ENCODE results near the gene DSE.
"Not testable (repeated sequence)": the region's sequence is repeated elsewhere in the genome, so short reads cannot be mapped to it uniquely, and the experiment has no call there.

Gene DSE

DNA sequence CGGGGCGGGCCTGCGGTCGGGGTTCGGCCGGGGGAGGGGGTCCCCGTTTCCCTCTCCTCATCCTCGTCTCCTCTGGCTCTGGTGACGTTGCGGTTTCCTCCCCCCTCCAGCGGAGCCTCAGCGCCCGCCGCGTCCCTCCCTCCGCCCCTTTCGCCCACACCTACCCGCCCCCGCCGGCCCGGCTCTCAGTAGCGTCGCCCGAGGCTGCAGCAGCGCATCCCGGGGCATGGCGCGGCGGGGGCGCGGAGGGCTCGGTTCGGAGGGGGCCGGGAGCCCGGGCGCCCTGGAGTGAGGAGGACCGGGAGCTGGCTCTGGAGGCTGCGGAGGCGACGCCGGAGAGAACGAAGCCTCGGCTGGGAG, at the start of gene DSE:
Gene DSE, plus strand, starts transcription at position 188 of the 360 bp plus-strand sequence. CDS start 28,304 bp downstream, outside the sequence.
- peak in 1 of 2 donors; percentile 50 for DNase-seq (ENCODE audit: extremely low read depth in 1 of 2, low read depth in 1 of 2)

DNA sequence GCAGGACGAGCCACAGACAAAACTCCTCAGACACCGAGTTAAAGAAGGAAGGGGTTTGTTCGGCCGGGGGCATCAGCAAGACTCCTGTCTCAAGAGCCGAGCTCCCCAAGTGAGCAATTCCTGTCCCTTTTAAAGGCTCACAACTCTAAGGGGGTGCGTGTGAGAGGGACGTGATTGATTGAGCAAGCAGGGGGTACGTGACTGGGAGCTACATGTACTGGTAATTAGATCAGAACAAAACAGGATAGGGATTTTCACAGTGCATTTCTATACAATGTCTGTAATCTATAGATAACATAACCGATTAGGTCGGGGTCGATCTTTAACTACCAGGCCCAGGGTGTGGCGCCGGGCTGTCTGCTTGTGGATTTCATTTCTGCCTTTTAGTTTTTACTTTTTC, 48.8 kb upstream of the DSE start:
- not testable (repeated sequence) for DNase-seq (ENCODE audit: extremely low read depth in 1 of 2, low read depth in 1 of 2)

DNA sequence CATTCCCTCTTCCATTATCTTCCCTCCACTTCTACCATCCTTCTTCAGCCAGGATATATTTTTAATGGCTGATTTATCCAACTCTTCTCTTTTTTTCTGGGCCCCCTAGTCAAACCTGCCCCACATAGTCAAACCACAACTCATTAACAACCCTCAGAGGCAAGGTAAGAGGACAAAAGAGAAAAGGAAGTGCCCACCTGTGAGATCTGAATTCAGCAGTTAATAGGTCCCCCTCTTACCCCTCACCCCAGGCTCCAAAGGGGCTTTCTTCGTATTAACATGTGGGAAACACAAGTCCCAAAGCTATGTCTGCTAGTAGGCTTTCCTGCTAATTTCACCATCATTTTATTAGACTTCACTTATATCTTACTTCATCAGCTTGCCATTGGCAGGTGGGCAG, 46.9 kb upstream of the DSE start:
- no peak for DNase-seq (ENCODE audit: extremely low read depth in 1 of 2, low read depth in 1 of 2)

DNA sequence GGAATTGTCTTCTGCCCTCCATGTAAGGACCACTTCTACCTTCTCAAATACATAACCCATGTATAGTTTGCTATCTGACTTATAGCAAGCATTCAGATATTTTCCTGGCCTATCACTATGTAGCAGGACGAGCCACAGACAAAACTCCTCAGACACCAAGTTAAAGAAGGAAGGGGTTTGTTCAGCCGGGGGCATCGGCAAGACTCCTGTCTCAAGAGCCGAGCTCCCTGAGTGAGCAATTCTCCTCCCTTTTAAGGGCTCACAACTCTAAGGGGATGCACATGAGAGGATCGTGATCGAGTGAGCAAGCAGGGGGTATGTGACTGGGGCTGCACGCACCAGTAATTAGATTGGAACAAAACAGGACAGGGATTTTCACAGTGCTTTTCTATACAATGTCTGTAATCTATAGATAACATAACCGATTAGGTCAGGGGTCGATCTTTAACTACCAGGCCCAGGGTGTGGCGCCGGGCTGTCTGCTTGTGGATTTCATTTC, 45.1 kb upstream of the DSE start:
- DNase-seq (ENCODE audit: extremely low read depth in 1 of 2, low read depth in 1 of 2) = not testable (repeated sequence)

DNA sequence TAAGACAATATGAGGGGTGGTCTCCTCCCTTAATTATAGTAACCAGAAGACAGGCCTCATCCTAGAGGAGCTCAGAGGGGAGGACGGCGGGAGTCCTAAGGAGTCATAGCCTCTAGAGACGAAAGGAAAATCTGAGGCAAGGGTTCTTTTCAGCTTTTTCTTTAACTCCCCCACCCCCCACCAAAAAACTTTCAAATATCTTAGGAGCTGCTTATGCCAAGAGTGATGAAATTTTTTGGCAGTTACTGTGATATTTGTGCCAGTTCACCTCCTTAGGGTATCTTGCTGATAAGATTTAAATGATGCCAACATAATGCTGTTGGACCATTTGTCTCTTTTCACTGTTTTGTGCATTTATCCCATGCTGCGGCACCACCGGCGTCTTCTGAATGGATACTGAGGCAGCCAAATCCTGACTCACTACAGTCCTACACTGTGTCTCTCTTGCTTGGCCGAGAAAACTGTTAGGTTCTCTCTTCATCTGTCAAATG, 44.5 kb upstream of the DSE start:
- DNase-seq (ENCODE audit: extremely low read depth in 1 of 2, low read depth in 1 of 2) = no peak

DNA sequence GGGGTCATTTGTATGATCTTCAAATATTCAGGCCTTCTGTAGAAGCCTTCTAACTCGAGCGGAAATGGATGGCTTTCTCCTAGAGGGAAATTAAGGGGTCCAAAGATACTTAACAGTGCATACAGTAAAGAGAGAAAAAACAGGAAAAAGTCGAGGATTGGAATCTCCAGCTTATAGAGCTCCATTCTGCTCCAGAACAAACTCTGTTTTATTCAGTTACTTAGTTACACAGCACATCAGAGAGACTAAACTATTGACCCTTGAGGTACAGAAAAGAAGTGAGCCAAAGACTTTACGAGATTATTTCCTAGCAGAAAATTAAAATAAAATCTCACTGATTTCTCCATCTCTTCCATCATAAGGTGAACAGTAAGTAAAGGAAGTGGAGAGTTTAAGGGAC, 43.8 kb upstream of the DSE start:
- DNase-seq (ENCODE audit: extremely low read depth in 1 of 2, low read depth in 1 of 2) = no peak

DNA sequence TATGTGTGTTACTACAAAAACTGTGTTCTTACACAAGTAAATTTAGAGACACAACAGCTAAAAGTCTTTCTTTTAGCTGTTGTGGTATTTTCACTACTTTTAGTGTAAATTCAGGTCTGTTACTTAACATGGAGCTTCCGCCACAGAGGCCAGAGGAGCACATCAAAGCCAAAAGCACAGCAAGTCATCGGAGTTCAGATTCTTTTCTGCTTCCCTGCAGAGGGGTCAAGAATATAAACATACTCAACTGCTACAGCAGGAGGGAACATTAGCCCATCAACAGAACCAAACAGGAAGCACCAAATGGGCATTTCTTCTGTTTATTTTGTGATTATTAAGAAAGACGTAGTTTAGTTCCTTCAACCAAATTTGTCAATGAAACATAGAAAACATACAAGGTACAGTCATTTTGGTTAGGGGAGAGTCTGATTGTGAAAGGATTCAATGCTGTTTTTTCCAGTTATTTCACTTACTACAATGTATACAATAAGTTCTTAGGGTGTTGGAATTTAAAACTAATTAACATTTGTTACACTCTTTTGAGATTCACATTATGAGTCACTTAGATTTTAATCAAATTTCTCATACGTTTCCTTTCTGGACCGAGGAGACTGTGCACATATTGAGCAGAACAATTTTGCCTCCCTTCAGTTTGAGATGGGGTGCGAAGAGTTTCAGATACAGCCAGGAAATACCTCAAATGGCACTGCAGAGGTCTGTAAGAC, 42.8 kb upstream of the DSE start:
- DNase-seq (ENCODE audit: extremely low read depth in 1 of 2, low read depth in 1 of 2) = no peak

DNA sequence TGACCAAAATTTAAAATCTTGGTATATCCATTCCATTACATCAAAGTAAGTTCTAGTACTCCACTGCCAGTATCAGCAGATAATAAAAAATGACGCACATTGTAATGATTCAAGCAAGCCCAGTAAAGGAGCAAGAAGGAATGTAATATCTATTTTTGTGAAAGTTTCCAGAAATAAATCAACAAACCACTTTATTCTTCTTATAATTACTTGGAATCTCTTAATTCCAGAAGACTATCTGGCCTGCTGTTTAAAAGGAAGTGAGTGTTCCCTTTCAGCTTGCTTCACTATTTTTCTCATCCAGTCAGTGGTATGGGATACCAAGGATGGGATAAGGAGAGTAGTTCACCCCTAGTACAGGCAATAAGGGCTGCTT, 42.2 kb upstream of the DSE start:
- no peak for DNase-seq (ENCODE audit: extremely low read depth in 1 of 2, low read depth in 1 of 2)

DNA sequence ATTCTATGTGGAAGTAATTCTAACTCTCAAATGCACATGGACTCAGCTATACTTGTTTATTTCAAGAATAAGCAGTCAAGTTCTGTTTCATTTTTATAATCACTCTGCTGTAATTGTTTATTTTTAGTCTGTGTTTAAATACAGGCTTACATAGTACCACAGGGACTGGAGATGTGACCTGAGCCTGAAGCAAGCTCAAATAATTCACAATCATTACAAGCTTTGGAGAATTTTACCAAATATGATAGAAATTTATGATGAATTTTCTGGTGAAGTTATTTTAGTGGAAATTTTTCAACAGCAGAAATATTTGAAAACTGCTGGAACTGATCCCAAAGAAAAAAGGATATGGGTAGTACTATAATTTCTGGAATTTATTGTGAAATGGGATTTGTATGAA, 41.6 kb upstream of the DSE start:
- no peak for DNase-seq (ENCODE audit: extremely low read depth in 1 of 2, low read depth in 1 of 2)

DNA sequence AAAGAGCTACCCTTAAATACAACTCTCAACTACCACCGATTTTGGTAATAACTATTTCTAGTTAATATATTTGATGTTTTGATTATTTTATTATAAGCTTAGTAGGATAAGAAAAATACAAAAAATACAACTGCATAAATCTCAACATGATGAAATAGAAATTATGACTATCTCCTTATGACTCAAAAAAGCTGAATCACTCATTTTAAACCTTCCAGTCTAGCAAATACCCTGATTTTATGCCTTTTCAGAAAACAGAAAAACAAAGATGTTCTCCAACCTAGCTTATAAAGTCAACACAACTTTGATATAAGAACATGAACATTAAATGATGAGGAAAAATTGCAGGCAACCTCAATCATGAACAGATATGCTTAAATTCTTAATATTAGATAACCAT, 40.2 kb upstream of the DSE start:
- no peak for DNase-seq (ENCODE audit: extremely low read depth in 1 of 2, low read depth in 1 of 2)

DNA sequence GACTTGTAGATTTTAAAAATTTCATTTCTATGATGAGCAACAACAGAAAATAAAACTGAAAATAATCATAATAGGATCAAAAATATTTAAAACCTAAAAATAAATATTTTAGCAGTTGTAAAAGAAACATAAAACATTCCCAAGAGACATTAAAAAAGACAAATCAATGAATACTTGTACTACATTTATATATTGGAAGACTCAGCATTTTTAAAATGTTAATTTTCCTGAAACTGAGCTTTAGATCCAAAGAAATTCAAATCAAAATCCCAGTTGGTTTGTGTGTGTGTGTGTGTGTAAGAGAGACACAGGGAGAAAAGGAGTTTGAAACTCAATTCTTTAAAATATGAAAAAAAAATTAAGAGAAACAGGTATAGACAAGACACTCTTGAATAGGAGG, 38.7 kb upstream of the DSE start:
- DNase-seq (ENCODE audit: extremely low read depth in 1 of 2, low read depth in 1 of 2) = no peak

DNA sequence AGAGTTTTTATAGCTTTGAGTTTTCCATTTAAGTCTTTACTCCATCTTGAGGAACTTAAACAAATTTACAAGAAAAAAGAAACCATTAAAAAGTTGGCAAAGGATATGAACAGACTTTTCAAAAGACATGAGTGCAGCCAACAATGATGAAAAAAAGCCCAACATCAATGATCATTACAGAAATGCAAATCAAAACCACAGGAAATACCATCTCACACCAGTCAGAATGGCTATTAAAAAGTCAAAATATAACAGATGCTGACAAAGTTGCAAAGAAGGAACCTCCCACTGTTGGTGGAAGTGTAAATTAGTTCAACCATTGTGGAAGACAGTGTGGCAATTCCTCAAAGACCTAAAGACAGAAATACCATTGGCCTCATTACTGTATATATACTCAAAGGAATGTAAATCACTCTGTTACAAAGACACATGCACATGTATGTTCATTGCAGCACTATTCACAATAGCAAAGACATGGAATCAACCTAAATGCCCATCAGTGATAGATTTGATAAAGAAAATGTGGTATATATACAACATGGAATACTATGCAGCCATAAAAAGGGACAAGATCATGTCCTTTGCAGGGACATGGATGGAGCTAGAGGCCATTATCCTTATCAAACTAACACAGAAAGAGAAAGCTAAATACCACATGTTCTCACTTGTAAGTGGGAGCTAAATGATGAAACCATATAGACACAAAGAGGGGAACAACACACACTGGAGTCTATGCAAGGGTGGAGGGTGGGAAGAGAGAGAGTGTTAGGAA, 35.9 kb upstream of the DSE start:
- DNase-seq (ENCODE audit: extremely low read depth in 1 of 2, low read depth in 1 of 2) = not testable (repeated sequence)

DNA sequence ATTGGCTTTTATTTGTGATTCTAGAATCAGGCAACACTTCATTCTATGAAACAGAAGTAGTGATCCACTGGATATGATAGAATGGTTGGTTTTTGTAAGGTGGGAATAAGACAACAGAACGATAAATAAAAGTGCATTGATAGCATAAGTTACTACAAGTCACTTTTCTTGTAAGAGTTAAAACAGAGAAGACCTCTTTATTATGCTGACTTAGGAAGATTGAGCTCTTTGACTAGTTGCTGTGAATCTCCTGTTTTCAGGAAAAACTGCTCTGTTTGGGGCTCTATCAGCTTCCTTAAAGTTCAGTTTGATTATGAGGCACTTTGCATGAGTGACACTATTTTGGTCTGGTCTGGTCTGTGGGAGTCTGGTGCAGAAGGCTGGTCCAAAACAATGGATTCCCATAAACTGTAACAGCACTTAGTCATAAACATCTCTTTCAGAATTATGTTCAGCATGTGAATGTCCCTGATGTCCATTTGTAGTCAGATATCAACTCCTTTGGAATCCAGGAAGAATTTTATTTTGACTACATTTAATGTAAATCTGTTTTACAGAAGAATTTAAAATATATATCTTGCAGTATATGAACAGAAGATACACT, 35.0 kb upstream of the DSE start:
- no peak for DNase-seq (ENCODE audit: extremely low read depth in 1 of 2, low read depth in 1 of 2)

DNA sequence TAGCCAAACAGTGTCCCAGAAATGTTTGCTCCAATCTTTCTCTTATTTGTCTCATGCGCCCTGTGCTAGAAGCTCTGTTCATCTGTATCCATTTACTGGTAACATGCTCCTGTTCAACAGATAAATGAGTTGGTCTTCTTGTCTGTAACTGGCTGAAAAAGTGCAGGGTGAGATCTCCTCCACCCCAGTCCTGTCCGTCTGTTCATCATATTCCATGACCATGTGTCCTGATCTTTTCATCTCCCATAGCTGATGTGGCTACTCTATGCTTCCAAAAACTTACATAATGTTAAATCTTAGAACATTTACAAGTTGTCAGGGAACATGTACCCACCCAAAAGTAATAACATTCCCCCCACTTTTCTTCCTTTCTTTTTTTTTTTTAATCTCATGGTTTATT, 31.8 kb upstream of the DSE start:
- no peak for DNase-seq (ENCODE audit: extremely low read depth in 1 of 2, low read depth in 1 of 2)

DNA sequence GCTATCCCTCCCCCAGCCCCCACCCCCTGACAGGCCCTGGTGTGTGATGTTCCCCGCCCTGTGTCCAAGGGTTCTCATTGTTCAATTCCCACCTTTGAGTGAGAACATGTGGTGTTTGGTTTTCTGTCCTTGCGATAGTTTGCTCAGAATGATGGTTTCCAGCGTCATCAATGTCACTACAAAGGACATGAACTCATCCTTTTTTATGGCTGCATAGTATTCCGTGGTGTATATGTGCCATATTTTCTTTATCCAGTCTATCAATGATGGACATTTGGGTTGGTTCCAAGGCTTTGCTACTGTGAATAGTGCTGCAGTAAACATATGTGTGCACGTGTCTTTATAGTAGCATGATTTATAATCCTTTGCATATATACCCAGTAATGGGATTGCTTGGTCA, 30.1 kb upstream of the DSE start:
- DNase-seq (ENCODE audit: extremely low read depth in 1 of 2, low read depth in 1 of 2) = not testable (repeated sequence)

DNA sequence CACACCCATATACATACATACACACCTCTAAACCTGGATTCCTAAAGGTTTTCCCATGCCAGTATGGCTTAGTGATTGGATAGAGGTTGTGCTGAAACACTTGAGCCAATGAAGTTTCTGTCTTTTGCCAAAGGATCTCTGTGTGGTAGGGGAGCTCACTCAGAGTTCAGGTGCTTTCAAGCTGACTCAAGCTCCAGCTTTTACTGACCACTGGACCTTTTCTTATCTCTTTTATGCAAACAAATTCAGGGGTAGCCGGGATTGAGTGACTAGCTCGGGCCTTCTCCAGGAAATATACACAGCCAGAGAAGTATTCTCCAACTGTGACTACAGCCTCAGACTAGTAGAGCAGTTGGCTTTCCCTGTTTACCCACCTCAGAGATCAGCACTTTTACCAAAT, 21.5 kb upstream of the DSE start:
- no peak for DNase-seq (ENCODE audit: extremely low read depth in 1 of 2, low read depth in 1 of 2)

DNA sequence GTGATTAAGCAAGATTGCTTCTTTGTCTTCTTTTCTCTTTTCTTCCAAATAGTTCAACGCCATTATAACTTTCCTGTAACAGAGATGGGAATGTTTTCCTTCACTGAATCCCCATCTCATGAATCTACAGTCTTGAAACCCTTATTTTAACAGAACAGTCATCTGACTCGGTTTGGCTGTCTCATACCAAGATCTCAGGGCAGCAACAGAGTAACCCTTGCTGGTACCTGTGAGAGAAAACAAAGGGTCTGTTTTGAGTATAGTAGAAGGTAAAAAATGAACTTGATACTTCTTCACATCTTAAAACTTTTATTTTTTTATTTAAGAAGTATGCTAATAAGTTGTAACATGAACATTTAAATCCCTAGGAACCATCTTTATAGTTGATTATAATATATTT, 19.6 kb upstream of the DSE start:
- DNase-seq (ENCODE audit: extremely low read depth in 1 of 2, low read depth in 1 of 2) = no peak

DNA sequence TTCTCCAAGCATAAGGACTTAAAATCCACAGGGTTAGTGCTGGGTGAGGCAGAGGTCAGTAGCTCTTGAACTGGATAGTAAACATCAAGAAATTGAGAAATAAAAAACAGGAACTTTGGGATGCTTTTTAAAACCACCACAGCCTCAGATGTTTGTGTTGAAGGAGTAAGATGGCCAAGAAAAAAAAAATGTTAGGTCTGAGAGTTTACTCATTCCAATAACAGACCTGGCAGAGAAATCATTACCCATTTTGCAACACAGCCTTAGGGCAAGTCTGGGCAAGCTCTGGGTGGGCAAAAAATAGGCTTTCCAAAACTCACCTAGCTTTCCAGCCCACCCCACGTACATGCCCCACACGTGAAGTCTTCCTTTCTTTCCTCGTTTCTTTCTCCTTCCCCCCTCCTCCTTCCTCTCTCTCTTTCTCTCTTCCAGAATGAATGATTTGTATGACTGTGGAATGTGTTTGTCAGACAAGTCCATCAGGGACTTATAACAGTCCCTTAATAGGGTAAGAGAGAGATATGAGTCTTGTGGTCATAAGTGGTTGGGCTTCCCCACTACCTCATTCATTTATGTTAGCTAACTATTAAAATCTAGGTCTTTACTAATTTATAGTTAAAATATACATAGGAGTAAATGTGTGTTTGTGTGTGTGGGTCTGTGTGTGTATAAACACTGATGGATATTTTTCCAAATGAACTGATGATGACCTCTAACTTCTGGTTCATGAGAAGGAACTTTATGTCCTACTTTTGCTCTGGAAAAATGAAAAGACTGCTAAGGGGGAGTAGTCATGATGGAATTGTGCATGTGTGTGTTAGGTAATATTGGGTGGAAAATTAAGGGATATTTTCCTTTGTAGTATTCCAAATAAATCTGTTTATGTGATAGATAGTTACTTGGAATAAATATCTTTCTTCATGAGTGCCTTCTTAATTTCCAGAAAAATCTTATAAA, 18.0 kb upstream of the DSE start:
- no peak for DNase-seq (ENCODE audit: extremely low read depth in 1 of 2, low read depth in 1 of 2)

DNA sequence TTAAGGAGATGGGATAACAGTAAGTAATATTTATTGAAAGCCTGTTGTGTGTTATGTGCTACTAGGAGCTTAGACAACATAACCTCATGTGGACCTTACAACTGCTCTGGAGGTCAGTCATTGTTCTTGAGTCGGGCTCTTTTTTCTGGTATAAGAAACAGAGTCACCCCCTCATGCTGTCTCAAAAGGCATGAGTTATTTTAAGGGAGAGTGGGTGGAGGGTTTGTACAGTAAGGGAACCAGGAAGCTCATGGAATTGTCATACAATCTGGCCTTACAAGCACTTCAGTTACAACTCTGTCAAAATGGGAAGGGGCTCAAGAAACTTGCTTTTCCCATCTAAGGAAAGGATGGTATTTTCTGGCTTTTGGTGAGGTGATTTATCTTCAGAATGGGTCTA, 16.5 kb upstream of the DSE start:
- no peak for DNase-seq (ENCODE audit: extremely low read depth in 1 of 2, low read depth in 1 of 2)

DNA sequence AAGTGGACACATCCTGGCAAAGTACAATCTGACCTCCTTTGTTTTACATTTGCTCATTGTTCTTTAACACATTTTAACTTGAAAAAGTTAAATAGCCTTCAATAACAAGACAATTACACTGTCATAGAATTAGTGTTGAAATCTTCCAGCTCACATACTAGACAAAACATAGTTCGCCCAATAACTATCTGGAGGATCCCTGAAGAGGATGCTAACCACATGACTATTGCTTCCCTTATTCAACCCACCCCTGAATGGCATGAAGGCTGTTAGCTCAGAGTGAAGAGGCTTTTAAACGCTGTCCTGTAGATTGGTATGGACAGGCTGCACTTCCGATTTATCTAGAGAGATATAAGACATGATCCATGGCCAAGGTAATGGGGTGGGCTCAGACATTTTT, 15.0 kb upstream of the DSE start:
- DNase-seq (ENCODE audit: extremely low read depth in 1 of 2, low read depth in 1 of 2) = no peak

DNA sequence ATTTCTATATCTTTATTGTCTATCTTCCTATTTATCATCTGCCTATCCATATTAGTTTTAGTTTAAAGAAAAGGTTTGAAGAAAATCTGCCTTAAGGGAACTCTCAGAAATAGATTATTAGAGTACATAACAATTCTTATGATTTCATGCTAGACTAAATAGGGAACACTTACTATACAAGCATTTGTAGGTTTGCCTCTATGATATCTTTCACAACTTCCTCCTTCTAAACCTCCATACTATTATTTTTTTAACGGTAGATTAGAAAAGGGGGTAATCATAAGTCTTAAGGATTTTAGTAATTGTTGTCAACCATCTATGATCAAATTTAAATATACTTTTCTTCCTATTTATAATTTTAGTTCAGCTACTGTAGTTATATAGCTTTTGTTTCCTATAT, 11.6 kb upstream of the DSE start:
- DNase-seq (ENCODE audit: extremely low read depth in 1 of 2, low read depth in 1 of 2) = no peak

Measured in activated CD8-positive, alpha-beta memory T cell treated with anti-CD3 and anti-CD28 coated beads for 1 hour (primary cell).